Measurements from ENCODE around the gene TRABD2B.

TRABD2B gene

DNA sequence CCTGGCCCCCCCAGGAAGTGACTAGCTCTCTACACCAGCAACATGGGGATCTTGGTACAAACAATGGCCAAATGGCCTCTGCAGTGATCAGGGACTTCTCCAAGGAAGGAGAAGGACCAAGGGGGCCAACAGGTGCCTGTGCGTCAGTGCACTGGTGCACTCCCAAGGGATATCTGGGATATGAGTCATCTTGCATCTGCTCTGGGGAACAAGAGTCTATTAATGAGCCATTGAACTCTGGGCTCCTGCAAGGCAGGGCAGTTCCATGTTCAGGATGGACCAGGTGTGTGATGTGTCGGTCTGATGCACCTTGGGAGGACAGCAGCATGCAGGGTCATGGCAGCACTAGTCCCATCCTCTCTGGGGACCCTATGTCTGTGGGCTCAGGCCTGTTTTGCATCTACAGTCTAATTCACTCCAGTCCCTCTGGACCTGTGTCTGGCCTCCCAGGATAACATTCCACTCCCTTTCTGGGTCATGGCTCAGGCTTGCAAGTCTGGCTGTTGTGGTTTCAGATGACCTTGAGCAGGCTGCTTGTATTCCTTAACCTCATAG lies 125.3 kb downstream of the TRABD2B start:
- TF ChIP-seq, protein P1, sequence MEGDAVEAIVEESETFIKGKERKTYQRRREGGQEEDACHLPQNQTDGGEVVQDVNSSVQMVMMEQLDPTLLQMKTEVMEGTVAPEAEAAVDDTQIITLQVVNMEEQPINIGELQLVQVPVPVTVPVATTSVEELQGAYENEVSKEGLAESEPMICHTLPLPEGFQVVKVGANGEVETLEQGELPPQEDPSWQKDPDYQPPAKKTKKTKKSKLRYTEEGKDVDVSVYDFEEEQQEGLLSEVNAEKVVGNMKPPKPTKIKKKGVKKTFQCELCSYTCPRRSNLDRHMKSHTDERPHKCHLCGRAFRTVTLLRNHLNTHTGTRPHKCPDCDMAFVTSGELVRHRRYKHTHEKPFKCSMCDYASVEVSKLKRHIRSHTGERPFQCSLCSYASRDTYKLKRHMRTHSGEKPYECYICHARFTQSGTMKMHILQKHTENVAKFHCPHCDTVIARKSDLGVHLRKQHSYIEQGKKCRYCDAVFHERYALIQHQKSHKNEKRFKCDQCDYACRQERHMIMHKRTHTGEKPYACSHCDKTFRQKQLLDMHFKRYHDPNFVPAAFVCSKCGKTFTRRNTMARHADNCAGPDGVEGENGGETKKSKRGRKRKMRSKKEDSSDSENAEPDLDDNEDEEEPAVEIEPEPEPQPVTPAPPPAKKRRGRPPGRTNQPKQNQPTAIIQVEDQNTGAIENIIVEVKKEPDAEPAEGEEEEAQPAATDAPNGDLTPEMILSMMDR (IDR thresholded peaks at IDR 0.05; ENCODE audit: poor library complexity, severe bottlenecking): no peak
- H3K36me3 ChIP-seq (ENCODE audit: low read depth): no peaks in the 10 kb centered on the region
- peak; percentile 86 for ATAC-seq (ENCODE audit: low read depth)
- DNase-seq (ENCODE audit: low spot score): no peak
- H3K4me1 ChIP-seq (ENCODE audit: insufficient read depth, poor library complexity, severe bottlenecking): no peaks in the 10 kb centered on the region
- H3K4me3 ChIP-seq (ENCODE audit: severe bottlenecking): no peak overlapping the region
- H3K27me3 ChIP-seq (ENCODE audit: insufficient read depth, poor library complexity, severe bottlenecking): no peaks in the 10 kb centered on the region
- no peak overlapping the region for H3K27ac ChIP-seq (ENCODE audit: poor library complexity, severe bottlenecking)
- H3K9me3 ChIP-seq (ENCODE audit: severe bottlenecking): no peaks in the 10 kb centered on the region

GRCh38 chr1:47870946-47871676 lies 126.1 kb downstream of the TRABD2B start:
- no peak for ATAC-seq (ENCODE audit: low read depth)
- Histone ChIP-seq H3K9me3 (ENCODE audit: severe bottlenecking) (no peaks in the 10 kb centered on the region), H3K4me3 (ENCODE audit: severe bottlenecking) (no peak overlapping the region), H3K4me1 (ENCODE audit: insufficient read depth, poor library complexity, severe bottlenecking) (no peaks in the 10 kb centered on the region), H3K27me3 (ENCODE audit: insufficient read depth, poor library complexity, severe bottlenecking) (no peaks in the 10 kb centered on the region), H3K27ac (ENCODE audit: poor library complexity, severe bottlenecking) (no peak overlapping the region), H3K36me3 (ENCODE audit: low read depth) (no peaks in the 10 kb centered on the region)
- TF ChIP-seq, protein P1 (IDR thresholded peaks at IDR 0.05; ENCODE audit: poor library complexity, severe bottlenecking): no peak
- no peak for DNase-seq (ENCODE audit: low spot score)

DNA sequence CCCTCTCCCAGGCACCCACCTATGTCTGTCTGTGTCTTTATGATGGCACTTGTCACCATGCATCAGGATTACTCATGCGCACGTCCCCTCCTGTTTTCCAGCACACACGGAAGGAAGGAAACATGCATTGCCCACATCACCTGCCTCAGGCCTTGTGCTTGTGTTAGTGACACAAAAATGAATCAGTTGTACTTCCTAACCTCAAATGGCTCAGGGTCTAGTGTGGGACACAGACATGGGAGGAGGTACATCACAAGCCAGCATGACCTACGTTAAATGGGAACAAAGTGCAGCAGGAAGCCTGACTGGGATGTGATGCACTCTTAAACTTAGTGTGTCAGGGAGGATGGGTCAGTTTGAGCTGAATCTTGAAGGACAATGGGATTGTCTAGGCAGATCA lies 126.7 kb downstream of the TRABD2B start:
- DNase-seq (ENCODE audit: low spot score): no peak
- H3K4me3 ChIP-seq (ENCODE audit: severe bottlenecking): no peak overlapping the region
- TF ChIP-seq, protein P1 (IDR thresholded peaks at IDR 0.05; ENCODE audit: poor library complexity, severe bottlenecking): no peak
- no peaks in the 10 kb centered on the region for H3K9me3 ChIP-seq (ENCODE audit: severe bottlenecking)
- no peak overlapping the region for H3K27ac ChIP-seq (ENCODE audit: poor library complexity, severe bottlenecking)
- H3K27me3 ChIP-seq (ENCODE audit: insufficient read depth, poor library complexity, severe bottlenecking): no peaks in the 10 kb centered on the region
- ATAC-seq (ENCODE audit: low read depth): no peak
- H3K36me3 ChIP-seq (ENCODE audit: low read depth): no peaks in the 10 kb centered on the region
- H3K4me1 ChIP-seq (ENCODE audit: insufficient read depth, poor library complexity, severe bottlenecking): no peaks in the 10 kb centered on the region

DNA sequence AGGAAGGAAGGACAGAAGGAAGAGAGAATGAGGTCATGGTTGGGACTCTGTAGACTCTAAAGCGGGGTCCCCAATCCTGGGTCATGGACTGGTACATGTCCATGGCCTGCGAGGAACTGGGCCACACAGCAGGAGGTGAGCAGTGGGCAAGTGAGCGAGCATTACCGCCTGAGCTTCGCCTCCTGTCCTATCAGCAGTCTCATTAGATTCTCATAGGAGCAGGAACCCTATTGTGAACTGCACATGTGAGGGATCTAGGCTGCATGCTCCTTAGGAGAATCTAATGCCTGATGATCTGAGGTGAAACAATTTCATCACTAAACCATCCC lies 128.9 kb downstream of the TRABD2B start:
- no peaks in the 10 kb centered on the region for H3K4me1 ChIP-seq (ENCODE audit: insufficient read depth, poor library complexity, severe bottlenecking)
- no peaks in the 10 kb centered on the region for H3K9me3 ChIP-seq (ENCODE audit: severe bottlenecking)
- H3K27me3 ChIP-seq (ENCODE audit: insufficient read depth, poor library complexity, severe bottlenecking): no peaks in the 10 kb centered on the region
- no peaks in the 10 kb centered on the region for H3K36me3 ChIP-seq (ENCODE audit: low read depth)
- H3K27ac ChIP-seq (ENCODE audit: poor library complexity, severe bottlenecking): no peak overlapping the region
- ATAC-seq (ENCODE audit: low read depth) (no peak), DNase-seq (ENCODE audit: low spot score) (no peak)
- TF ChIP-seq, protein P1 (IDR thresholded peaks at IDR 0.05; ENCODE audit: poor library complexity, severe bottlenecking): no peak
- H3K4me3 ChIP-seq (ENCODE audit: severe bottlenecking): no peak overlapping the region

Data from RWPE2 (cell line).